ENCODE measurements around the gene PHKA1.

PHKA1 gene

GRCh38 chrX:72545990-72546389 is 168.1 kb downstream of the PHKA1 start:
- H3K9ac ChIP-seq, result no peak overlapping the region
- H3K4me1 ChIP-seq (ENCODE audit: low read depth, poor library complexity, severe bottlenecking), result no peaks in the 10 kb centered on the region
- no peak overlapping the region for H3K27ac ChIP-seq
- H4K20me1 ChIP-seq (ENCODE audit: insufficient read depth), result no peaks in the 10 kb centered on the region
- no peaks in the 10 kb centered on the region for H3K79me2 ChIP-seq (ENCODE audit: insufficient read depth, low read depth)
- H3K36me3 ChIP-seq (ENCODE audit: insufficient read depth), result no peaks in the 10 kb centered on the region
- no peak overlapping the region for H2AFZ ChIP-seq (ENCODE audit: low read depth)
- H3K27me3 ChIP-seq (ENCODE audit: insufficient read depth, low read depth), result no peaks in the 10 kb centered on the region
- H3K4me2 ChIP-seq, result no peak overlapping the region
- no peak overlapping the region for H3K4me3 ChIP-seq (IDR thresholded peaks at IDR 0.05; ENCODE audit: insufficient read depth, low read depth, low read length)
- TF ChIP-seq CTCF (conservative IDR thresholded peaks at IDR 0.05; ENCODE audit: low read depth, low read length), result no peak

- no peak overlapping the region for H2AFZ ChIP-seq (ENCODE audit: low read depth)
- TF ChIP-seq CTCF (conservative IDR thresholded peaks at IDR 0.05; ENCODE audit: low read depth, low read length), result no peak; the same call in 1 of the 2 replicates
- no peak overlapping the region for H3K9ac ChIP-seq
- no peak overlapping the region for H3K27ac ChIP-seq
- H3K27me3 ChIP-seq (ENCODE audit: insufficient read depth, low read depth), result no peaks in the 10 kb centered on the region
- no peak overlapping the region for H3K4me3 ChIP-seq (IDR thresholded peaks at IDR 0.05; ENCODE audit: insufficient read depth, low read depth, low read length)
- H3K4me2 ChIP-seq, result no peak overlapping the region
- no peaks in the 10 kb centered on the region for H3K4me1 ChIP-seq (ENCODE audit: low read depth, poor library complexity, severe bottlenecking)
- no peaks in the 10 kb centered on the region for H3K36me3 ChIP-seq (ENCODE audit: insufficient read depth)
- no peaks in the 10 kb centered on the region for H3K79me2 ChIP-seq (ENCODE audit: insufficient read depth, low read depth)
- no peaks in the 10 kb centered on the region for H4K20me1 ChIP-seq (ENCODE audit: insufficient read depth)
These were observed 173.8 kb downstream of the PHKA1 start for GRCh38 chrX:72540318-72540717.

- Histone ChIP-seq H3K79me2 (ENCODE audit: insufficient read depth, low read depth) (no peaks in the 10 kb centered on the region), H4K20me1 (ENCODE audit: insufficient read depth) (no peaks in the 10 kb centered on the region), H3K9ac (no peak overlapping the region), H3K27ac (no peak overlapping the region), H3K4me1 (ENCODE audit: low read depth, poor library complexity, severe bottlenecking) (no peaks in the 10 kb centered on the region), H3K27me3 (ENCODE audit: insufficient read depth, low read depth) (no peaks in the 10 kb centered on the region), H3K36me3 (ENCODE audit: insufficient read depth) (no peaks in the 10 kb centered on the region), H3K4me2 (no peak overlapping the region), H2AFZ (ENCODE audit: low read depth) (no peak overlapping the region), H3K4me3 (IDR thresholded peaks at IDR 0.05; ENCODE audit: insufficient read depth, low read depth, low read length) (no peak overlapping the region)
- TF ChIP-seq CTCF (conservative IDR thresholded peaks at IDR 0.05; ENCODE audit: low read depth, low read length), result no peak
These were observed 174.3 kb downstream of the PHKA1 start for GRCh38 chrX:72539822-72540221.

GRCh38 chrX:72536542-72536941 is 177.6 kb downstream of the PHKA1 start:
- Histone ChIP-seq H3K9ac (no peak overlapping the region), H3K4me1 (ENCODE audit: low read depth, poor library complexity, severe bottlenecking) (no peaks in the 10 kb centered on the region), H3K79me2 (ENCODE audit: insufficient read depth, low read depth) (no peaks in the 10 kb centered on the region), H4K20me1 (ENCODE audit: insufficient read depth) (no peaks in the 10 kb centered on the region), H3K27ac (no peak overlapping the region), H3K27me3 (ENCODE audit: insufficient read depth, low read depth) (no peaks in the 10 kb centered on the region), H3K4me3 (IDR thresholded peaks at IDR 0.05; ENCODE audit: insufficient read depth, low read depth, low read length) (no peak overlapping the region), H3K36me3 (ENCODE audit: insufficient read depth) (no peaks in the 10 kb centered on the region), H2AFZ (ENCODE audit: low read depth) (no peak overlapping the region), H3K4me2 (no peak overlapping the region)
- TF ChIP-seq CTCF (conservative IDR thresholded peaks at IDR 0.05; ENCODE audit: low read depth, low read length), result no peak
